Measurements from ENCODE around the gene BCL6B.
"Not testable (repeated sequence)": the region's sequence is repeated elsewhere in the genome, so short reads cannot be mapped to it uniquely, and the experiment has no call there.

DNA sequence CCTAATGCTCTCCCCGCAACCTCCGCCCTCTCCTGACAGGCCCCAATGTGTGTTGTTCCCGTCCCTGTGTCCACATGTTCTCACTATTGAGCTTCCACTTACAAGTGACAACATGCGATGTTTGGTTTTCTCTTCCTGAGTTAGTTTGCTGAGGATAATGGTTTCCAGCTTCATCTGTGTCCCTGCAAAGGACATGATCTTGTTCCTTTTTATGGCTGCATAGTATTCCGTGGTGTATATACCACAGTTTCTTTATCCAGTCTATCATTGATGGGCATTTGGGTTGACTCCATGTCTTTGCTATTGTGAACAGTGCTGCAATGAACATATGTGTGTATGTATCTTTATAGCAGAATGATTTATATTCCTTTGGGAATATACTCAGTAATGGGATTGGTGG, 43.4 kb upstream of the BCL6B start:
- TF ChIP-seq POLR2A (IDR thresholded peaks at IDR 0.05; ENCODE audit: low read length); GATA1 (IDR thresholded peaks at IDR 0.05; ENCODE audit: low read depth, low read length): not testable (repeated sequence)

Measured in erythroblast (primary cell).